SH-SY5Y (cell line): Measurements from ENCODE around the gene GDF10.

Experiments
- GATA2 ChIP-seq: IDR thresholded peaks from 2 replicates; pipeline ENCODE4 v1.6.1; 2011; ENCODE audit warnings: mild to moderate bottlenecking, low read depth, low read length
- GATA3 ChIP-seq: IDR thresholded peaks from 2 replicates; pipeline ENCODE4 v1.6.1; 2011; ENCODE audit warnings: low read depth, mild to moderate bottlenecking, low read length, moderate library complexity

Gene GDF10, protein sequence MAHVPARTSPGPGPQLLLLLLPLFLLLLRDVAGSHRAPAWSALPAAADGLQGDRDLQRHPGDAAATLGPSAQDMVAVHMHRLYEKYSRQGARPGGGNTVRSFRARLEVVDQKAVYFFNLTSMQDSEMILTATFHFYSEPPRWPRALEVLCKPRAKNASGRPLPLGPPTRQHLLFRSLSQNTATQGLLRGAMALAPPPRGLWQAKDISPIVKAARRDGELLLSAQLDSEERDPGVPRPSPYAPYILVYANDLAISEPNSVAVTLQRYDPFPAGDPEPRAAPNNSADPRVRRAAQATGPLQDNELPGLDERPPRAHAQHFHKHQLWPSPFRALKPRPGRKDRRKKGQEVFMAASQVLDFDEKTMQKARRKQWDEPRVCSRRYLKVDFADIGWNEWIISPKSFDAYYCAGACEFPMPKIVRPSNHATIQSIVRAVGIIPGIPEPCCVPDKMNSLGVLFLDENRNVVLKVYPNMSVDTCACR

DNA sequence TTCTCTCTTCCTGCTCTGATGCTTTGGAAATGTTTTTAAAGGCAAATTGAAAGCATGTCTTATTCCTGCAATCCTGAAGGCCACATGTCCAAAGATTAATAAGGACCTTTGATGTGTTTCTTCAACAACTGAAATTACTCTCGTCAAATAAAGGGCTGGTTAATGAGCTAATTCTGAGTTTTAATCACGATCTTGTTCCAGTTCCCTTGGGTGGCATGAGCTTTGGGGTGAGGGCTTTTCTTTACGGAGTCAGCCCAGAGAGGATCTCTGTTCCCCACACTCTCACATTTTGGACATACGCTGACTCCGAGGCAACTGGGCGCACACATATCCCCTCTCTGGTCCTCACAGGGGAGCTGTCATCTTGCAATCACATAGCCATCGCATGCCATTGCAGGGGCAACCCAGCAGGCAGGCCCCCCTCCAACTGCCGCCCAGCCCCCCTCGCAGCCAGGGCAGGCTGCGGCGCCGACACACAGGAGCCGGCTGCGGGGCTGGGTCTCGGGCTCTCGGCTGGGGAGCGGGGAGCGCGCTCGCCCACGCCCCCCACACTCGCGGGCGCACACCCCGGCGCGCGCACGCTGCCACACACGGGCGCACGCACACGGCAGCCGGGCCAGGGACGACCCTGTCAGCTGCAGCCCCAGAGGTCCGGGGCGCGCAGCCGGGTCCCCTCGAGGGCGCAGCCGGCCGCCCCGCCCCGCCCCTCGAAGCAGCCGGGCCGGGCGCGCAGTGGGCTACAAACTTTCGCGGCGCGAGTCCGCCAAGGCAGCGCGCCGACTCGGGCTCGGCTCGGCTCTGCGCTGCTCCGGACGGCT, at the start of gene GDF10:
Gene GDF10, plus strand, starts transcription at position 587 of the 818 bp plus-strand sequence. CDS start 455 bp downstream, outside the sequence.
- TF ChIP-seq GATA3 (no peak), GATA2 (no peak)

DNA sequence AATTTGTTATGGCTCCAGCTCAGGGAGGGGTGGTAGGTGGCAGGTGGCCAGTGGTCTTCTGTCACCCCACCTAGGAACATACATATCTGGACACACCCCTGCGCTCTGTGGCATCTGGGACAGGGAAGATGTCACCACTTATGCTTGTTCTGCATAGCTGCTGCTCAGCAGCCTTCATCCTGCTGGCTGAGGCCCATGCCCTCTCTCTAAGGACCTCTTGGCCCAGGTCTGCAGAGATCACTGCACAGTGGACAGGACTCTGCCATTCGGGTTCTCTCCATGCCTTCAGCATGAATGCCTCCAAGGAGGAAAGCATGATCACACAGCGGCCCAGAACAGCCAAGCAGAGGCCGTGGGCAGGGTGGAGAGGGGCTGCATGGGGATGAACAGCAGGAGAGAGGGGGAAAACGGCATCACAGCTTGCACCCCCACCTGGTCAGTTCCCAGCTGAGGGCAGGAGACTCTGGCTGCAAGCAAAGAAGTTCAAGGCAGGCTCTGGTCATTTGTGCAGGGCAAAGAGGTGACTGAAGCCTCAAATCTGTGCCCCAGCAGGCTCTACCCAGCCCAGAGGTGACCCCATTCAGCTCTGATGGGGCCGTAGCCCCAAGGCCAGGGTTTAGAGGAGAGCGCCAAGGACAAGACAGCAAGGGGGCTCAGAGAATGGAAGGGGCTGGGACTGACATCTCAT, 47.8 kb upstream of the GDF10 start:
- TF ChIP-seq GATA3: no peak
- TF ChIP-seq GATA2: no peak

DNA sequence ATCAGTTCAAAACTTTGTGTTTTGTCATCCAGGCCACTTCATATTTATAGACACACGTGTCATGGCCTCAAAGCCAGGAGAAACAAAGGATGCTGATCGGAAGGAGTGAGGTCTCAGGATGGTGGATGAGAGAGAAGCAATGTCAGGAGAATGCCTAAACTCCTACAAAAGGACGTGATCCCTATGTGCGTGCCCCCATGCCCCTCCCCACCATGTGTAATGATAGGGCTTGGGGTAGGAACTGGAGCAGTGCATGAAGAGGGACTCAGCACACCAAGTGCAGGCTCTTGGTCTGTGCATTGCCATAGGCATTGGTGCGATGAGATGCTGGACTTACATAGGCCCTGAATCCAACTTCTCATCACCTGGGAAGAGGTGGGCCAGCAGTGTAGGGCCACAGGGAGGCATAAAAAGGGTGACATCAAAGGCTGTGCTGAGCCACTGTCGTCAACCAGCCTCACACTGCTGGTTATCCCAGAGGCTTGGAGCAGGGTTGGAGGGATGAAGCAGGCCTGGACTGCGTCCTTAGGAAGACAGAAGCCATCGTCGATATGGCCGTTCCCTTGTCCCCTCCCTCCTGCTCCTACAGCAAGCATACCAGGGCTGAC, 46.9 kb upstream of the GDF10 start:
- TF ChIP-seq GATA3: no peak
- no peak for TF ChIP-seq GATA2

DNA sequence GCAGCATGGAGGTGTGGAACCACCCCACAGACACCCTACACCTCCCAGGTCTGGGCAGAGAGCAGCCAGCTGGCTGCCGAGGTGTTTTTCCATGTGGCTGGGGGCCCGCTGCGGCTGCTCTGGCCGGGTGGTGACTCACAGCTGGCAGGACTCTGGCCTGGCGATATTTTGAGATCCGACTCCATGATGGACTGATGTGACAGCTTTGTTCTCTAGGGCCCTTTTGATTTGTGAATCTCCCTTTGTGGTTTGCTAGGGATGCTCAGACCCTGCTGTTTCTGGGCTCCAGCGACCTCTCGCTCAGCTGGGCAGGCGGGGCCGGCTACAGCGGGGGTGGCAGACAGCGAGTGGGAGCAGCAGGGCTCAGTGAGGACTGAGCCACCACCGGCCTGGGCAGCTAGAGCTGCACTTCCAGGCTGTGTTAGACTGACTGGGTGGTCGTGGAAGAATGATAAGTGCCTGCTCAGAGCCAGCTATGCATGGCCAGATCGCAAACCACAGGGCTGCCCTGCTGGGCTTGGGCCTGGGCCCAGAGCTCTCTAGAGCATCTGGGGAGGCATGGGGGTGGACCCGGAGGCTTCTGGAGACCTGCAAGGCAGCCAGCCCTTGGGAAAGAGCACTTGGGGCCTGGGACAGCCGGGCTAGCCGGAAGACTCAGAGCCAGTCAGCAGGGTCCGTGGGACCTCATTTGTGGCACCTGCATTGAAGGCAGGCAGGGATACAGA, 46.2 kb upstream of the GDF10 start:
- TF ChIP-seq GATA2: no peak
- TF ChIP-seq GATA3: no peak

DNA sequence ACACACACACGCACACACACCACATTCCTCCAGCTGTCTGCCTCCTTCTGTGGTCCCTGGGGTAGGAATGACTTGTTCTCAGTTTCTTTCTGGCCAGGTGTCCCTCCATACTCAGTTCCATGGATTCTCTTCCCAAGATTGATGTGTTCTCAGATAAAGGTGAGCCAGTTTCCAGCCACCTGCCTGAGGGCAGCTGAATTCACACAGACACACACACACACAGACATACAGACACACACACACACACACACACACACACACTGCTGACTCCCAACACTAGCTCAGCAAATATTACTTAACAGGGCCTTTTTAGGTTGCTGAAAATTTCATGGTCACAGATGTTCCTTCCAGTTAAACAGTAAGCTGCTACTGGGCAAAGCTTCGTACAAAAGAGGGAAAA, 45.4 kb upstream of the GDF10 start:
- TF ChIP-seq GATA3 (no peak), GATA2 (no peak)

GRCh38 chr10:47255033-47255813, 44.8 kb upstream of the GDF10 start:
- TF ChIP-seq GATA2: no peak
- TF ChIP-seq GATA3: no peak

DNA sequence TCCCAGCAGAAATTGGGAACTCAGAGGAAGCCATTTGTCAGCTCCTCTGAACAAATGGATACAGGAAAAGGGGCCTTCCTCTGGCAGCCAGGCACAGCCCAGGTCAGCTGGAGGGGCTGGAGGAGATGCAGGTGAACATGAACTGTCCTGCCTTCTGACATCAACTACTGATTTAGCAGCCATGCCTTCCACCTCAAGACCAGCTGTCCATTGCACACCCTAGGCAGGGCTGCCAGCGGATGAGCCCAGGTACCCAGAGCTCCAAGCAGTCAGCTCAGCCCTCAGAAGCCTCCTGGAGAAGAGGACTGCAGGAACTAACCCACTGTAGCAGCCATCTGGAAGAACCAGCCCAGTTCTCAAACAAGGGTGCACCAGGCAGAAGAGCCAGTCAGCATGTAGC, 44.1 kb upstream of the GDF10 start:
- TF ChIP-seq GATA3 (no peak), GATA2 (no peak)

- no peak for TF ChIP-seq GATA2
- TF ChIP-seq GATA3: no peak
Observed at GRCh38 chr10:47256751-47257336, 43.2 kb upstream of the GDF10 start.

- TF ChIP-seq GATA2 (no peak), GATA3 (no peak)
Observed at GRCh38 chr10:47257396-47258120, 42.4 kb upstream of the GDF10 start.

DNA sequence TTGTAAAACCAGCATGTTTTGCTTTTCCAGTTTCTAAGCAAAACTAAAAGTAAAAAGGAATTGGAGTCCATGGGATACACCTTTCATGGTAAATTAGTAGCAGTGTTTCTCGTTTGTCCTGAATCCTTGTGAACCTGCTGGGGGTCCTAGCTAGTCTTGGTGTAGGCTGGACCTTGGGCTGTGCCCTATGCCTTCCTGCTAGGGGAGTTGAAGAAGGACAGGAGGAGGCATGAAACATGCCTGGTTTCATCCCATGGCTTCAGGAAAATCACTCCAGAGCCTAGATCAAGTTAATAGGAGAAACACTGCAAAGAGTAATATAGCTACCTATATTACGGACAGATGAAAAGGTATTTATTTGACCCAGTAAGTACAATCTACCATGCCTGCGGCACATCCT, 41.1 kb upstream of the GDF10 start:
- TF ChIP-seq GATA3: no peak
- TF ChIP-seq GATA2: no peak

DNA sequence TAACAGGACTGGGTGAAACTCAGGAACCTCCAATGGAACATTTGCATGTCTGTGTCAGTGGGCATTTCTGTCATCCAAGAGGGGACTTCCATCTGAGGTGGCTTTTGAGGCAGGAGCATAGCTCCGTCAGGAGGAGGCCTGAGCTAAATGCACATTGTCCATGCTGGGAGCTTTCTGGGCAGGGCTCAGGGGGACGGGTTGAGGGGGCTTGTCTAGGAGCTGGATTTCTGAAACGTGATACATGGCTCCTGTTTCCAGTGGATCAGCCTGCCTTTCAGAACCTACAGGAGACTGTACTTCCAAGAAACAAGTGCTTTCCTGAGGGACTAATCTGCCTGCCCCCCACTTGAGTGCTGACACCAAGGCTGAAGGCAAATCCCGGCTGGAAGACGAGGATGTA, 40.5 kb upstream of the GDF10 start:
- TF ChIP-seq GATA3: no peak
- TF ChIP-seq GATA2: no peak
